NCI-H446 (cell line): ENCODE results near the gene SAMD14.

ENCODE experiments used
- DNase-seq, 2 experiments: peaks; one replicate each; lab custom pipeline; 2025; lab: John Stamatoyannopoulos, UW

The SAMD14 gene

DNA sequence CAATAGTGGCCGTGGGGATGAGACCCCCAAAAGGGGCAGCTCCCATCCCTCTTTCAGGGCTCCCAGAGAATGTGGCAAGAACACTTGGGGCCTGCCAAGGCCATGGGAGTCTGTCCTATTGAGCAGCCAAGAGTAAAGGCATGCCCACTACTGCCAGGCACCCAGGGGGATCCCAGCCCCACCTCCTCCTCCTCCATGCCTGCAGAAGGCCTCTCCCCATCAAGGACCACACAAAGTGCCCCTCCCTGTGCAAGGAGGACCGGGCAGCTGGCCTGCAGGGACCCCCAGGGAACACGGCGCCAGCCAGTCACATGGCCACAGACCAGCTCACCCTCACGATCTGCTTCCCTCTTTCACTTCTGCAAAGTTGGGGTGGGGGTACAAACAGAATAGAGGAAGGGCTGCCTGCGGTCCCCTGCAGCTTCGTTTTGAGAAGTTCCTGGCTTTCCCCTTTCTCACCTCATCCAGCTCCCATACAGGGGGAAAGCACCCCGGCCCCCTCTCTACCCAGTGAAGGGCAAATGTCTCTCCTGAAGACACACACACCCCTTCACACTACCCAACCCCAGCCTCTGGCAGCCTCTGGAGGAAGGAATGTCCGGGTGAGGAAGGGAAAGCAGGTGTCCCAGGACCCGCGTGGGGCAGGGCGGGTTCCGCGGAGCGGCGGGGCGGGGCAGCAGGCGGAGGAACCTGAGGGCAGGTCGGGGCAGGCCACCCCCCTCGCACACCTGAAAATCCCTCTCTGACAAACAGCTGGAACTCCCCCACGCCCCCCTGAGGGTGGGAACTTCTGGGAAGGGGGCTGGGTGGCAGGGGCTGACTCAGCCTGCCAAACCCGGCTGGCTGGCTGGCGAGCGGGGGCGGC is 18.5 kb upstream of the SAMD14 start:
- no peak for DNase-seq

DNA sequence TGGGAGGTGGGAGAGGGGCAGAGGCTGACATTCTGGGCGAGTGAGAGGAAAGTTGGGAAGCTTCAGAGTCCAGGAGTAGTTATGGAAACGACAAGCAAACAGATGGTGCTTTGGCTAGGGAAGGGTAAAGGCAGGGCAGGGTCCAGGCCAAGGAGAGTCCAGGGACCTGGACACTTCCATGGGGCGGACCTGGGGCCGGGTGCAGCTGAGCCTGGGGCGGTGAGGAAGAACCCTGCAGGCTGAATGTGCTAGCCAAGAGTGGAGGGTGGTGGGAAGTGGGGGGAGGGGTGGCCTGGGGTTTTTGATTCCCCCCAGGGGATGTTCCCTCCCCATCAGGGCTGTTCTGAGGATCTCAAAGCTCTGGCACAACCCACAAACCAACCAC is 17.9 kb upstream of the SAMD14 start:
- no peak for DNase-seq

DNA sequence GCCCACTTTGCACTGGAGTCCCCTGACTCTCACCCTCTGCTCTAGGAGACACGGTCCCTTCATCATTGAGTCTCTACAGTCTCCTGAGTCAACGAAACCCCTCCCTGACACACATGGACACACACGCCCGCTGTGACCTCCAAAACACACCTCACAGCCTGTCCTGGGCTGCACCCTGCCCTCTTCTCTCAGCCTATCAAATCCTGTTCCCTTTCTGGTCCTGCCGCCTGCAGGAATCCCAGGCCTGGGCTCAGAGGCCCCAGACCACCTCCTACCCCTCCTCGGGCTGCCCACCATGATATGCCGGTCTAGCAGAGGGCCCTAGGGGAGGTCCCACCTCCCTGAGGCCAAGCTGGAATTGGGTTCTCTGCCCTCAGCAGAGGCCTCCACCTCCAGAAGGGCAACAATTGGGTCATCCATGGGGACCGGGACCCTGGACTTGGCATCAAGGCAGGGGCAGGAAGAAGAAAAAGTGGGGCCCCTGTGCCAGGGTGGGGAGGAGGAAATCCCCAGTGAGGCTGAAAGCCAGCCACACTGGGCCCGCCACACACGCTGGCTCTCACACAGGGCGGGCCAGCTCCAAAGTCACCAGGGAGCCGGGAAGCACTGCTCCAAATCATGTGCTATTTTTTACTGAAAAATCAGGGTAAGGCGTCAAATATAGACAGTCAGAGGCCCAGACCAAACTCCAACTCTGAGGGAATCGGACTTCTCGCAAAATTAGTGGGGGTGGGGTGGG is 17.1 kb upstream of the SAMD14 start:
- no peak for DNase-seq

DNA sequence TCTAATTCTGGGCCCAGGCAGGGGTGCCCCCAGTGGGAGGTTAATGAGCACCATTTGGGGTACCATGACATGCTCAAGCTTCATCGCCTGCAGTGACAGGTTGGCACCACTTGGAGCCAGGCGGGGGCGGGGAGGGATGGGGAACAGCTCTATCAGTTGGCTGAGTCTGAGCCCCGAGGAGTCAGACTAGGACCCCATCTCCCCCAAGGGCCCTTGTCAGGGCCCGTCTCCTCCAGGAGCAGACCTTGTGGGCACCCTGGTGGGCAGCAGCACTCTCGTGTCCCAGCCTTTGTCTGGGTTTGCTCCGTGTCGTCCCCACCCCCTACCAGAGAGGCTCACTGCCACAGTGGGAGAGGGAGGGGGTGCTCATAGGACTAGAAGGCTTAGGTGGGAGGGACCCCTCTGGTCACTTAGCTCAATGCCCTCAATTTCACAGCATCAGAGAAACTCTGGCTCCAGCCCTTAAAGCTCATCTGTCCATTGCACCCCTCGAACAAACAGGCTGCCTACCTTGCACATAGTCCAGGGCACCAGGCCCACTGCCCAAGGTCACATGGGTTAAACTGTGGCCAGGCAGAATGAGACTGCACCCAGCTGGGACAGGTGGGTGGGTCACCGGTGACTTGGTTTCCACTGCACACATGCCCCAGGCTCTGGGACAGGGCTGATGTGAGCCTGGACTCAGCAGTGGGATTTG is 16.4 kb upstream of the SAMD14 start:
- DNase-seq, result no peak

DNA sequence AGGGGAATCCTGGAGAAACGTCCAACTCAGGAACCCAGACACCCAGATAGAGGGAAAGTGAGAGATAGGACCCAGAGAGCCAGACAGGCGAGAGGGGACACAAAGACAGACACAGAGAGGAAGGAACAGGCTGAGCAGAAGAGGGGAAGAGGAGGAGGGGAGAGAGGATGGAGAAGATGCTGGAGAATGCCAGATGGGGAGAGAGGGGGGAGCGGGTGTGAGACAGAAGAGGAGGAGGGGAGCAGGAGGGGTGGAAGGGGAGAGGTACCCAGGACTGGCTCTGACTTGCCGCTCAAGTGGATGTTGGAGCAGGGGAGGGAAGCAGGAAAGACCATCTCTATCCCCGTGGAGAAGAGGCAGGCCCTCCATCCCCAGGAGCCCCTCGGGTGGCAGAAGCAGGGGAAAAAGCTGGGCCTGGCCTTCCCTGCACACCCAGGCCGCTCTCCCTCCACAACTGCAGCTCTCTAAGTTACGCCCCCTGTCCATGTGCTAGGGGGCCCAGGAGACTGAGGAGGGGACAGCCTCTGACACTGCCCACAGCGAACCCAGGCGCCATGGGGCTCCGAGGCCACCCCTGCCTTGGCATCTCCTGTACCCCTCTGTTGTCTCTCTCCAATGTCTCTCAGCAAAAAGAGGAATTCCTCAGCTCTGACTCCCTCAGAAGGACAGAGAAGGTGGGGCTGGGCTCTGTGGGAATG is 15.7 kb upstream of the SAMD14 start:
- DNase-seq, result no peak

DNA sequence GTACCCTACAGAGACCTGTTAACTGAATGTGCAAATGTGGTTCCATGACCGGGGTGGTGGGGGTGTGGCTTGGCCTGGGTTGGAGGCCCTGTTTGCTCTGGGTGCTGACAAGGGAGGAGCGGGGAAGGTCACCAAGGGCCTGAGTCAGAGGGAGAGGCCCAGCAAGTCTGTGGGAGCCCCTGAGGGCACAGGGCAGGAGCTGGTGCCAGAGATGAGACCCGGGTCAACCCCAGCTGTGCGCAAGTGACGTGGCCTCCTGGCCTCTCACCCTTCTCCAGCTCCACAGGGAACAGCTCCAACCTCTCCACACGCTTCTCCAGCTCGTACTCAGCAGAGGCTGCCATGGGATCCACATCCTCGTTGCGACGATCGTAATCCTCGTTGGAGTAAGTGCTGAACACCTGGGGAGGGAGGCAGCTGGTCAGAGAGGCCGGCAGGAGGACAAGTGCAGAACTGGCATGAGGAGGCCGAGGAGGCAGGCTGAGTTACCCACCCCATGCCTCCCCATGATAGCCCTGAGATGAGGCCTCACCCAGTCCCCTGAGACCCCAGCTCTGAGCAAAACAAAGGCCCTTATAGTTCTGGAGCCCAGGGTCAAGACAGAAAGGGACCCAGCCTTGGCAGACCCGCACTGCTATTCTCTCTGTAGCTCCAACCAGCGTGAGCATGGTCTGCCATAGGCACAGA is 15.0 kb upstream of the SAMD14 start:
- DNase-seq, result no peak

DNA sequence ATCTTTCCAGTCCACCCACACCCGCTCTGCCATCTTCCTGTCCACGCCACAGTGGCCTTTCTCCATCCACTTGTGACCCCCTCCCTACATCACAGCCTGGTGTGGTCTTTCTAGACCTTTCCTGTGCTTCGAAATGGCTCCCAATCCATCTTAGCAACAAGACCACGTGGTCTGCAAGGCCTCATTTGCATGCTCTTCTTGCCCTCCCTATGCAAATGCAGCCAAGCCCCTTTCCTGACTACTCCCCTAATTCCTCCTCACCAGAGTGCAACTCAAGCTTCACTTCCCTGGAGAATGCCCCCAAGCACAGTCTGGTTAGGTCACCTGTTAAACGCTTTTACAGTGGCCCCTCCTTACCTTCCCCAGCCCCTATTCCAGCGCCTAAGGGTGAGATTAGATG is 14.4 kb upstream of the SAMD14 start:
- DNase-seq, result no peak

DNA sequence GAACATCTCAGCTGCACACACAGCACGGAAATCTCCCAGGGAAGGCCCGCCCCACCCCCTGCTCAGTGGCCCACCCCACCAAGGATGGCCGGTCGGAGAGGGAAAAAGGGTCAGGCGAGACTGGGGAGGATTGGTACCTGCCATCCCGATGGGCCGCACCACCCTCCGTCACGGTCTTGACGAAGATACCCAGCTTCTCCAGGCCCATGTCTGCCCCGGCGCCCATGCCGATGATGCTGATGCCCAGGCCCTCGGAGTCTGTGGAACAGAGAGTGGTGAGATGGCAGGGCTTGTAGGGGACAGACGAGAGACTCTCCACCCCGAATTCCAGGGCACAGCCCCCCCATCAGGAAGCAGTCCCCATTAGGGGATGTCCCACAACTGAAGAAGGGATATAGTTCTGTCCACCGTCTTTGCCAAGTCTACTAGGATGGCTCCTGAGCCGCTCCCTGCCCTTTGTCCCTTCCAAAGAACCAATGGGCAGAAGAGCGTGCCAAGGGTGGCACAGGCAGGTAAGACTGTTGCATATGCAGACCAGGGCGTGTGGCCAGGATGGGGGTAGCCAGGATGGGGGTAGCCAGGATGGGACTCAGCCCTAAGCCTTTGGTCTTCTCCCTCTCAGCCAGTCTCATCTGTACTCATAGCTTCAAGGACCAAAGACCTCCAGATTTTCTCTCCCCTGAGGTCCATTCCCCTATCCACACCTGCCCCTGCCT is 13.7 kb upstream of the SAMD14 start:
- DNase-seq, result no peak

DNA sequence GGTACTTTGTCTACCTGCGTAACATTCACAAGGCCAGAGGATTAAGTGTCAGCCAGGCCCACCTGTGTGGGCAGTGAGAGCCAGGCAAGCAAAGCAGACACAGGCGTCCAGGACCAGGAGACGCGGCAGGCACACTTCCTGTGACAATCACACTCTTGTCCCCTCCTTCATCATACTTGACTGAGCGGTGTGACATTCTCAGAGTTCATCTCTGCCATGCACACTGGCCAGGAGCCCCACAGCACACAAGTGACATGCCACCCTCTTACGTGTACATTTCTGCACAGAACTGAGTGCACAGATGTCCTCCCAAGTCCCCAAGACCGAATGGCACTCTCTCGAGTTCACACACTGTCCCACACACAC is 11.8 kb upstream of the SAMD14 start:
- DNase-seq, result no peak

DNA sequence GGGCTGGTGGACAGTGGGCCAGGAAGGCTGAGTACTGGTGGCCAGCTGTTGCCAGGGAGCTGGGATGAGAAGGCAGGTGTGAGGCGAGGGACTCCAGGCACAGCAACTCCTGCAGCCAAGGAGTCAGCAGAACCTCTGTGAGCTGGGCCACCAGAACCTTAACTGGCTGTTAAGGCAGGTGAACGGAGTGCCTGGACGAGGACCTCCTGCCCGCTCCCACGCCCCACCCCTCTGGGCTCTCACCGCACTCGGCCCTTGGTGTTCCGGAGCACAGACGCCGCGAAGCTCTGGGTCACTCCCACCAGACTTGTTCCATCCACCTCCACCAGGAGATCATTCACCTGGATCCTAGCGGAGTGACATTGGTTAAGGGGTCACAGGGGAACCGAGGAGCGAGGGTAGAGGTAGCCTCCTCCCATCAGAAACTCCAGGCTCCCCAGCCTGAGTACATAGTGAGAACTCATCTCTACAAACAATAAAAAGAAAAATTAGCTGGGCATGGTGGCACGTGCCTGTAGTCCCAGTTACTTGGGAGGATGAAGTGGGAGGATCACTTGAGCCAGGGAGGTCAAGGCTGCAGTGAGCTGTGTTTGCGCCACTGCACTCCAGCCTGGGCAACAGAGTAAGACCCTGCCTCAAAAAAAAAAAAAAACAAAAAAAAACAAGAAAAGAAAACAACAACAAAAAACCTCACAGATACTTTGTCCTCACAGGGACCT is 11.2 kb upstream of the SAMD14 start:
- no peak for DNase-seq

DNA sequence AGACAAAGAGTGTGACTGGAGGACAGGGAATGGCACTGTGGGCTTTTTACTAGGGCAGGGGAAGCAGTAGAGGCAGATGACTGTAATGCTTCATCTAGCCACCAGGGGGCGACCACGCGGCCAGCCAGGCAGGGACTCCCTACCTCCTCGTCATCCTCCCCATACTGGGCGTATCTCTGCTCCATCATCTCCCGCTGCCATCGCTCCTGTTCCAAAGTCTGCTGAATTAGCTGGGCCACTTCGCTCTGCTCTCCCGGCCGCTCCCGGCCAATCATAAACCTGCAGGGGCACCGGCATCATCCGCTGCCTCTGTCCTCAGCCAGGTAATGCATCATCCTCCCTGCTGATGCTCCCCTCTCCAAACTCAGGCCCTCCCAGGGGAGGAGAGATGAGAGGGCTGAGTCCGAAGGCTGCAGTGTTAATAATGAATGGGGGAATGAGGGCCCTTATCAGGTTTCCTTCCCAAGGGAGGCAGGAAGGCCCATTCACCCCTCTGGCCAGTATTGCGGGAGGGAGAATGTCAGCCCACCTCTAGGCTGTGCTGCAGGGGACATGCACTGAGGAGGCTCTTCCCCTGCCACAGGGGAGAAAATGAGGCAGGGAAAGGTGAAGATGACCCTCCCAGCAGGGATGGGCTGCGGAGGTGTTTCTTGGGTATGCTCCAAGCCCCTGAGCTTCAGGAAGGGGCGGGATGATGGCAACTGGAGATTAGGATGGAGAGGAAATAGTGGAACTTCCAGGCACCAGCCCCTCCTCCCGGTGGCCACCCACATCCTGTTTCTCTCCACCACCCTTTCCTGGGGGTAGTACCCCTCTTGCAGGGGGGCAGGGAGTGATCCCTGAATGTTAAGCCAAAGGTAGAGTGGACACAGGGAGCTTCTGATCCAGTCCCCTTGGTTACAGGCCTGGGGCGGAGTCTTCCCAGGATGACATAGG is 10.3 kb upstream of the SAMD14 start:
- DNase-seq, result peak in 1 of 2 experiments; percentile 35

DNA sequence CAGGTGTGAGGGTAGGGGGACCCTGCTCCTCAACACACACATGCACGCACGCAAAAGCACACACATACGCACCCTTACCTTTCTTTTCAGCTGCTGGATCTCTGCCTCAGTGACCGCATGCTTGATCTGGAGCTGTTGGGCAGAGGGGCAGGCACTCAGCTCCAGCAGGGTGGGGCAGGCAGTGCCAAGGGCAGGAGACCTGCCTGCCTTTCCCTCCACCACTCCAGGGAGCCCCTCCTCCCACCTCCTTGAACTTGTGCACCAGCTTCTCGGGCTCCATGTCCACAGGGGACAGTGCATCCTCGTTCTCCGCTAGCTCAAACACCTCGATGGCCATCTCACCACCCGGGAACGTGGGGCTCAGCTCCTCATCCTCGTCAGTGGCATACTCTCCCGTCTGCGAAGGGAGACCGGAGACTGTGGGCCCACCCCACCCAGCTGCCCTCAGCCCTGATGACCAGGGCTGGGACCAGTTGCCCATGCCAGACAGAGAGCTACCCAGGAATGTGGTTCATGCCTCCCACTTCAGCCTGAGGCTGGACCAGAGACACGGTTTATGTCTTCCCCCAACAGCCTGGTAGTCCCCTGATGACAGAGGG is 9.3 kb upstream of the SAMD14 start:
- no peak for DNase-seq

DNA sequence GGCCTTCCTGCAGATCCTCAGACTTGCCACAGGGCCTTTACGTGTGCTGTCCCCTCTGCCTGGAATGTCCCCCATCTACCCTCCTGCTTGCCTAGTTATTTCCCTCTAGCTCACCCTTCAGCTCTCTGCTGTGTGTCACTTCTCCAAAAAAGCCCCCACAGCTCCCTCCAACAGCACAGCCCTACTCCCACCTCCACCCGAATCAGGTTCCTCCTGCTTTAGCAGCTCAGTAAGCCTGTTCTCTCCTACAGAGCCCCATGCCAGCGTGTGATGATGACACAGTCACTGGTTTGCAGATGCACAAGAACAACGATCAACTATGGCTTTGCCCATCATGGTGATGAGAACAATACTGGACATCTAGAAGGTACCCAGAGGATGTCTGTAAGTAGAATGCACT is 7.1 kb upstream of the SAMD14 start:
- no peak for DNase-seq

DNA sequence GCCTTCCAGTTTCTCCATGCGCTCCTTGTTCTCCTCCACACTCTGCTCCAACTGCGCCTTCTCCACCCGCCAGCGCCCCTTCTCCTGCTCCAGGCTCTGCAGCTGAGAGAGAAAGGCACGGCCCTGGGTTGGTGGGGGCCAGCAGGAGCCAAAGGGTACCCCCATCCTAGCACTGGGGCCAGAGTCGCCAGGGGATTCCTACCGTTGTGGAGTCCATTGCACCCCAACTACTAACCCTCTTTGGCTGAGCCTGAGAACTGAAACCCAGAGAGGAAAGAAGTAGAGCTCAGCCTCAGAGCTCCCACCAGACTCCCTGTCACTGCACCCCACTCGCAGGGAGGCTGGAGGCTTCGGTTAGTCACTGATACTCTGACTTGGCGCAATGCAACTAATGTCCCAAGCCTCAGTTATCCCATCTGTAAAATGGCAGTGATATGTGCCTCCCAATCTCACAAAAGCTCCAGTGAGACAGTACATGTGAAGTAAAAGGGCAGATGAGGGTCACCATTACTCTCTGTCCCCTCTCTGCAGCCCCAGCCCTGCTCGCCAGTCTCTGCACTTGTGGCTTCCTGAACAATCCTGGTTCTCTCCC is 6.2 kb upstream of the SAMD14 start:
- no peak for DNase-seq

DNA sequence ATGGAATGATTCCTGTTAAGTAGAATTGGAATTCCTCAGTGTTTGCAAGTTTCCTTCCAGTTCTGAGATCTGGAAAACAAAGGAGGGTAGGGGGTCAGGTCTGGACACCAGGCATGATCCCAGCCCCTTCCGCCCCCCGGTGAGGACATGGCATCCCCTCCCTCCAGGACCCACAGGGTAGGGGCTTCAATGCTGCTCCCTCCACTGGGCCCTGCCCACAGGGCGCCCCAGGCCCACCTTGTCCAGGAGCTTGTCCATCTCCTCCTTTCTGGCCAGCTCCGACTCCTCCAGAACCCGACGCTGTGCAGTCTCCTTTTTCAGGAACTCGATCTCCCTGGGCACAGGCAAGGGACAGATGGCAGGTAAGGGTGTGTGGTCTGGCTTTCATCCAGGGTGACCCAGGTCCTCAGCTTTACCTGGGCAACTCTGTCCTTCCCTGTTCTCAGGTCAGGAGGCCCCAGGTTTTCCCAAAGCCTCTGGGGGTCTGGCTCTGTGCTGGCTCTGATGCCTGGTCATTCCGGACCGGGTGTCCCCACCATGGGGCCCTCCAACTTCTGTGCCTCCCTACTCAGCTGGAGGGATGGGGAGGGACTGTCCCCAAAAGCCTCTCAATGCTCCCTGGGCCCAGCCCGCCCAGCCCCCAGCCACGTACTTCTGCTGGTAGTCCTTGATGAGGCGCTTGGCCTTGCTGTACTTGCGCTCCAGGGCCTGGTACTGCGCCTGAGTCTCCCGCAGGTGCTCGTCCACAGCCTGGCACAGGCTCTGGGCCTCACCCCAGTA is 5.5 kb upstream of the SAMD14 start:
- no peak for DNase-seq

DNA sequence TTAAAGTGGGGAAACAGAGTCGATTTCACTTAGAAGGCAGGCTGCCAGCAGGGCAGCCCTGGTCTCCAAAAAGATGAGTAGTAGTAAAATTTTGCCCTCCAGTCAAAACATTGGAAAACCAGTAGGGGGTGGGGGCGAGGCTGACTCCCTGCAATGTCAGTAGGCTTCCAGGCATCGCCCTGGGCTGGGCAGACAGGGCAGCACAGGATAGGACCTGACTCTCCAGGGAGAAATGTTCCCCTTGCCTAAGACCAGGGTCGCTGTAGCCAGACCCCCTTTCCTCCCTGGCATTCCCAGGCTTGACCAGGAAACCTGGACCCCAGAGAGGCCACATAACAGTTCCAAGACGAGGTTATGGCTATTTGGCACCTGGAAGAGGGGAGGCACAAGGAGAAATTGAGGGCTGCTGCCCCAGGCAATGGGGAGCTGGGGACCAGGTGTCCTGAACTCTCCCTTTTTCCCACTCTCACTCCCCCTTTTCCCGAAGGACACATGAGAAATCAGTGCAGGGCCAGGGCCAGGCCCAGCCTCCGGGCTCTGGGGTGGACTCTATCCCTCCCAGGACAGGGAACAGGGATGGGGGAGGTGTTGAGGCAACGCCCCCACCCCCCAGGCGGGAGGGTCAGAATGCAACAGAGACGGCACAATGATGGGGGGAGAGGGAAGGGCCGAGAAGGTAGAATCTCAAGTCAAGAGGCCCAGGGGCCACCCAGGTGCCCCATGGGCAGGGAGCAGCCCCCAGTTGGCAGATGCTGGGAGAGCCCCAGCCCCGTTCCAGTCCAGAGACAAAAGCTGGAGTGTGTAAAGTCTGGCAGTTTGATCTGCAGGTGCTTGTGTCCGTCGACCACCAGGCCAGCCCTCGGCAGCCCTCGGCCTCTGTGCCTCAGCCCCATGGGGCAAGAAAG is 4.5 kb upstream of the SAMD14 start:
- DNase-seq, result no peak

DNA sequence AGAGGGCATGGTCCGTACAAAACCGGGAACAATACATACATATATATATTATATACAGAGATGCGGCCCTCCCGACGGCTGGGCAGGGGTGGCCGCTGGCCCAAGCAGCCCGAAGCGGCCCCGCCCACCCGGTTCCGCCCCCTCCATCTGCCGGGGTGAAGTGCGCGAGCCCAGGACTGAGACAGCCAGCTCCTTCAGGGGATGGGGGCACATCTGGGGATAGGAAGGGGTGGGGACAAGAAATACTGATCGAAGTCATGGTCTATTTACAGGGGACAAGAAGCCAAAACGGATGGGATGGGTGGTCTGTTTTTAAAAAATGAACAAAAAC is 3.8 kb upstream of the SAMD14 start:
- DNase-seq, result no peak
